GM18870 (cell line): Measurements from ENCODE around the gene CHRNA5.

ENCODE experiments used
- ATAC-seq: cut with Tn5 transposase; IDR thresholded peaks from one replicate; pipeline ENCODE4 v1.9.1; 2021; ENCODE audit warnings: moderate library complexity; ENCODE audit not compliant: unreplicated experiment

Gene CHRNA5

DNA sequence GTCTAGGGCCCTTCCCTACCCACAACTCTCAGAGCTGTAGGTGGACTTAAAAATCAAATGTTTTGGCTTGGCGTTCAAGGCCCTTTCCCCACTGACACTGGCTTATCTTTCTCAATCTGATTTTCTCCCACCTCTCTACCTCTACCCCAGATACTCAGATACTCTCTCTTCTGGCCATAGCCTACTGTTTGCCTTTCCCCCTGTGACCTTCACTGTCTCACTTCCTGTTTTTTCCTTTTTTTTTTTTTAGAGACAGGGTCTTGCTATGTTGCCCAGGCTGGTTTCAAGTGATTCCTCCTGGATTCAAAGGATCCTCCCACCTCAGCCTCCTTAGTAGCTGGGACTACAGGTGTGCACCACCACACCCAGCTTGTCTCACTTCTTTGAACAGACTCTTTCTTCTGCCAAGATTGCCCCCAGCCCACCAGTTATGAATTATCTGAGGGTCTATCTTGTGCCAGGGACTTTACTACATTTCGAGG, 71.1 kb downstream of the CHRNA5 start:
- ATAC-seq, result no peak

DNA sequence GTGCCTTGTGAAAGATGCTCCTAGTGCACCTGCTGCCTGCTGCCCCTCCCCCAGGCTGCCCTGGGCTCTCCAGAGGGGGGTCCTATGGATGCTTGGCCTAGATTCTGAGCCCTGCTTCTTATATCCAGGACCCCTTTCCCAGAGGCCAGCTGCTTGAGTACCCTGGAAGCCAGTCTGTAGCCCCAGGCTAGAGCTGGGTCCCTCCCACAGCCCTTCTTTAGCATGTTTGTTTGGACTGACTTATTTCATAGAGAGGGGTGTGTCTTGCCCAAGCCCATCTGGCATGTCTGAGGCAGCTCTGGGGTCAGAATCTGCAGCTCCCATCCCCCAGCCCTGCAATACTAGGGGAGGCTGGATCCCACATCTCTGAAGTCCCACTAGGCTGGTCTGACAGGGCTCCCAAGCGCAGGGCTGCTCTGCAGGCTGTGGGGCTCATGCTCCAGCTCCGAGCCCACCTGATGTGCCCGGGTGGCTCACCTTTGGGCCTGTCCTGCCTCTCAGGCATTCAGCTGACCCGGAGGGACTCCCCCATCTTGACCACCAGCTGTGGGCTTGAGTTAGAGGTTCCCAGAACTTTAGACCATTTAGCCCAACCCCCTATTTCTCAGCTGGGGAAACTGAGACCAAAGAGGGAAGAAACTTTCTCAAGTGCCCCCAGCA, 72.6 kb downstream of the CHRNA5 start:
- no peak for ATAC-seq

DNA sequence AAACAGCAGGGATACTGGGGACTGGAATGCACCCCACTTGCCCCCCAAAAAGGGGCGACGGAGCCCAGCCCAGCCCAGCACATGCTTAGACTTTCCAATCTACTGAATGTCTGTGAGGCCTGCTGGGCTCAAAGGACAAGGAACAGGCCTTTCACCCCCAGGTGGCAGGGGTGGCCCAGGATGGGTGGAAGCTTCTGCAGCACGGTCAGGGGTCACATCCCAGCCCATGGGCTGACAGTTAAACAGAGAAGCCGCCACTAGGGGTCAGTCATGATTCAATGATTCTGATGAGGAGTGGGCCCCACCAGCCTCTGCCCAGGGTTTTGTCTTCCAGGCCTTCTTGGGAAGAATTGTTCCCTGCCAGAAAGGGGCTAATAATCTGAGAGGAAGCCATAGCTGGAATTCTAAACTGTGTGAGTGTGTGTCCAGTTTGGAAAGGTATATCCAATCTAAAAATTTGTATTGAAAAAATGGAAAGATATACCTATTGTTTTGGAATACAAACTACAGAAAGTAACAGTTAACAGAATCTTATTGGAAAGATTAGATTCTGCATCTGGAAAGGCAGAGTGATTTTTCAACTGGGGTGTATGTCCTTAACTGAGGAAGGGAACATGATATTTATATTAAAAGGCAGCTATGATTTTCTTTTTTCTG, 73.5 kb downstream of the CHRNA5 start:
- ATAC-seq, result no peak

DNA sequence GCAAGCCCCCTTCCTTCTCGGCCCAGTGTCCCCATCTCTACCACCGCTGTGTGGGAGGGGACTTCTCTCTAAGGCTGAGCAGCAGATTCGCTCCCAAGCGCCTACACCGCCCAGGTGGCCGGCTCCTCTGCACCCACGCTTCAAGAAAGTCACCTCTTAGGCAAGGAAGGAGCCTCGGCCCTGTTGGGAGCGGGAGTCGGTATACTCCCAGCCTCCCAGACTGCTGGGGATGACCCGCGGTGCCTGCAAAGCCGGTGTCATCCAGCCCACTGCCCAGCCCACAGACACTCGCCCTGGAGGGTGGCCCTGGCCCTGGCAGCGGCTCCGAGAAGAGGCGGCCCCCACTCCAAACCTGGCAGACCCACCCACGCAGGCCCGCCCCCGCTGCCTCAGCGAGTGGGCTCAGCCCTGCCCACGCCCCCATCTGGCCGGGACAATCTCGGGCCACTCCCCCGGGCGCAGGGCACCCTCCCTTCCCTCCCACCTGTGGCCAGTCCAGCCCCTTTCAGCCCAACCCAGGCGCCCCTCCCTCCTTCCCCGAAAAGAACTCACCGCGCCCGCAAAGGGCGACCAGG, 75.3 kb downstream of the CHRNA5 start:
- ATAC-seq, result no peak

DNA sequence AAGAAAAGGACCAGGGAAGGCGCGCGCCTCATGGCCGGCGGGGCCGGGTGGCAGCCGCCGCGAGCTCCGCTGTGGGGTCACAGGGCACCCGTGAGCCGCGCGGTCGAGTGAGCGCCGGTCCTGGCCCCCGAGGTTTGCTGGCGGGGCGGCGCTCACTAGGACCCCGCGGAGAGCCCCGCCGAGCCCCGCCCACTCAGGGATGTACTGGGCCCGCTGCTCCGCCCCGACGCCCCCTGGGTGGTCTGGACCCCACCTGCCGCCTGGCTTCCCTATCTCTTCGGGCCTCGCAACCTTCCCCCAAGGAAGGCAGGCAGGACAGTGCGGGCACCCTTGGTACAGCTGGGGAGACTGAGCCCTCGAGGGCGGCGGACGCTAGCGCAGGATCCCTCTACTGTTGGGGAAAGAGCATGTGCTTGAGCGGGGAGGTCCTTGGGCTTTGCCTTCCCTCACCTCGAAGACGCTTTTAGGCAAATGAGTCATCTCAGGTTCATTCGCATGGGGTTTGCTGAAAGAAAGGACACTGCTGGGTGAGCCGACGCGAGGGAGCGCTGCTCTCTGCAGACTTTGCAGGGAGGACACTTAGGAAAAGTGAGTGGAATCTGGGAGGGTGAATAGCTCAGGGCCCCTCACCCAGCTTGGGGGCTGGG, 75.9 kb downstream of the CHRNA5 start, which contains the start of gene CHRNB4:
CHRNB4 (minus strand) TSS at position 109 of the 647 bp plus-strand sequence; CDS start at position 32, 77 bp downstream.
- ATAC-seq, result no peak

DNA sequence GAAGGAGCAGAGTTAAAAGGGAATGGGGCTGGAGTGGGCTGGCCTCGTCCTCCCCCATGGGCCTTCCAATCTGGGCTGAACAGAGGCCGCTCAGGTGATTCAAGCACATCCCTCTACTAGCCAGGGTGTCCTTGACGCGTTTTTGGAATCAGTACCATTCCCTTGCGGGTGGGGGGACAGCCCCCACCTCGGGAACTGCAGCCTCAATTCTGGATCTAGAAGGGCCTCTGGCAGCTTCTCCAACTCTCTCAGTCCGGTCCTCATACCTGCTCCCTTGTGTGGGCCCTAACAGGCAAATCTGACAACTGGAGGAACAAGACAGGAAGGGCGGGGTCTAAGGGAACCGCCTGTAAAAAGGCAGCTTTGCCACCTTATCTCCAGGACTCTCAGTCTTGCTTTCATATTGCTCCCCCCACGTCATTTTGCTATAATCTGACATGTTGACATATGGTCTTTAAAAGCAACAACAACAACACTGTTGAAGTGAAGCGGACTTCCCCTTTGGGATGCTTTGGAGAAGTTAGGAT, 76.5 kb downstream of the CHRNA5 start:
- ATAC-seq, result no peak

DNA sequence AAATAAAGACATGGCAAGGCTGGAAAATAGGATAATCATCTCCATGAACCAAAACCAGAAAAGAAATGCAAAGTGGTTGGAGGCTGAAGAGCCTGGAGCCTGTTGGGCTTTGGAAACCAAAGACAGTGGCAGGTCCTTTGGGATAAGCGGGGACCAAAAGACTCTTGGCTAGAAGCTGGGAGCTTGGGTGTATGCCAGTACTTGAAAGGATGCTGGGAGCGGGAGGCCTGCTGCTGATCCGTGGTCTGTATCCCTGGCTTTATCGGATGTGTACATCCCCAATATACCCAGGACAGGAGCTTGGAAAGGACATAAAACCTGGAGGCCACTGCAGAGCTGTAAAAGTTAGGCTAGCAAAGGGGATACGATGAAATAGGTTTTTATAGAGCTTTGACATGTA, 77.0 kb downstream of the CHRNA5 start:
- ATAC-seq, result no peak
